GM19035 (cell line): ENCODE measurements around the gene HCN4.
"Not testable (repeated sequence)": the region's sequence is repeated elsewhere in the genome, so short reads cannot be mapped to it uniquely, and the experiment has no call there.

ENCODE experiments used
- ATAC-seq: cut with Tn5 transposase; IDR thresholded peaks from one replicate; pipeline ENCODE4 v1.9.1; 2021; ENCODE audit not compliant: unreplicated experiment

The HCN4 gene

DNA sequence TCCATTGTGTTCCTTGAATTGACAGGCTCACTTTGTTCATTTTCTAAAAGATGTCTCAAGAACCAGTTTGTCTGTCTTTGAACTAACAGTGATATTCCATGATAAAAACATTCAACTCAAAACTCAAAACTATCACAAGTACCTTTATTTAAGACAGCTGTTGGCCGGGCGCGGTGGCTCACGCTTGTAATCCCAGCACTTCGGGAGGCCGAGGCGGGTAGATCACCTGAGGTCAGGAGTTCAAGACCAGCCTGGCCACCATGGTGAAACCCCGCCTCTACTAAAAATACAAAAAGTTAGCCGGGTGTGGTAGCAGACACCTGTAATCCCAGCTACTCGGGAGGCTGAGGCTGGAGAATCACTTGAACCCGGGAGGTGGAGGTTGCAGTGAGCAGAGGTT lies 68.5 kb downstream of the HCN4 start:
- ATAC-seq: not testable (repeated sequence)

DNA sequence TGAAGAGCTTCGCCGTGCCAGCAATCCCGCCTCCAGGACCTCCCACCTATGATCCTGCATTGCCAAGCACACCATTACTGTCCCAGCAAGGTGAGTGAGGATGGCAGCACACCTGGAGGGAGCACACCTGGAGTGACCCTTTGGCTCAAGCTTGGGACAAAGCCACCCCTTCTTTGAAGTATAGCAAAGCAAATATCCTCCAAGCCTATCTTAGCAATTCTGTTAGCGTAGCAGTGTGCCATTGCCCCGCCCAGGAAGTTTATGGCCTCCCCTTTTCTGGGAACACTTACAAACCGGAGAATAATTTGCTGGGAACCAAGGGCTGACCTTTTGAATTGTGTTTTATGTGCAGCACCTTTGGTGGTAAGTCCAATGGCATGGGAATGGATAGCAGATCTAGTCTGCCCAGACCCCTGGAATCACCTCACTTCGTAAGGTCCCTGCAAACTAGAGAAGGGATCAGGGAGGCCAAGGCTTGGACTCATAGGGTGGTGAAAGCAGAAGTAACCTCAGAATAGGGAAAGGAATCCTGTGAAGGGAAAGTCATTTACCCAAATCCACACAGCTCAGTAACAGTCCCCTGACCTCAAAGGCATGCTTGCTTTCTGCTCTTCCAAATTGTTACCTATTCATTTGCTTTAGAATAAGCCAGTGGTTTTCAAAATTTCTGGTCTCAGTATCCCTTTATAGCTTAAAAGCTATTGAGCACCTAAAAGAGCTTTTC lies 70.1 kb downstream of the HCN4 start:
- ATAC-seq: no peak

DNA sequence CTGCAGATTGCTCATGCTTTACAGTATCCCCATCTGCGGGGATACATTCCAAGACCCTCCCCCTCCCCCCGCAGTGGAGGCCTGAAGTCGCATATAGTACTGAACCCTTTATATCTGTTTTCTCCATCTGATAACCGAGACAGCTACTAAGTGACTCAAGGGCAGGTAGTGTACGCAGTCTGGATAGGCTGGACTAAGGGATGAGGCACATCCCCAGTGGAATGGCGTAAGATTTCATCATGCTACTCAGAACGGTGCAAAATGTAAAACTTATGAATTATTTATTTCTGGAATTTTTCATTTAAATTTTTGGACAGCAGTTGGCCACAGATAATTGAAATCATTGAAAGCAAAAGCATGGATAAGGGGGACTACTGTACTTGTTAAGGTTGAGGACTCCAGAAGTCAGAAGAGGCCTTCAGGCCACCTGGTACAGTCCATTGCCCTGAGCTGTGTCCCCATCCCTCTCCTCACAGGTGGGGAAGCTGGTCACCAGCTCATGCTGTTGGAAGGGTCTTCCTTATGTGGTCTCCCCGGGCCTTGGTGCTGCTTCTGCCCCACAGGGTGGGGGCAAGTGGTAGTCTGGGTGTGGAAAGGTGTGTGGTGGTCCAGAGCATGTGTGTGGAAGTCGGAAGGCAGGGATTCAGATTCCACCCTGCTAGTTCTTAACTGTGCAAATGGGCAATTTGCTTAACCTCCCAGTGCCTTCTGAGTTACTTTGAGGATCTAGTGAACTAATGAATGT lies 72.0 kb downstream of the HCN4 start:
- ATAC-seq: no peak

DNA sequence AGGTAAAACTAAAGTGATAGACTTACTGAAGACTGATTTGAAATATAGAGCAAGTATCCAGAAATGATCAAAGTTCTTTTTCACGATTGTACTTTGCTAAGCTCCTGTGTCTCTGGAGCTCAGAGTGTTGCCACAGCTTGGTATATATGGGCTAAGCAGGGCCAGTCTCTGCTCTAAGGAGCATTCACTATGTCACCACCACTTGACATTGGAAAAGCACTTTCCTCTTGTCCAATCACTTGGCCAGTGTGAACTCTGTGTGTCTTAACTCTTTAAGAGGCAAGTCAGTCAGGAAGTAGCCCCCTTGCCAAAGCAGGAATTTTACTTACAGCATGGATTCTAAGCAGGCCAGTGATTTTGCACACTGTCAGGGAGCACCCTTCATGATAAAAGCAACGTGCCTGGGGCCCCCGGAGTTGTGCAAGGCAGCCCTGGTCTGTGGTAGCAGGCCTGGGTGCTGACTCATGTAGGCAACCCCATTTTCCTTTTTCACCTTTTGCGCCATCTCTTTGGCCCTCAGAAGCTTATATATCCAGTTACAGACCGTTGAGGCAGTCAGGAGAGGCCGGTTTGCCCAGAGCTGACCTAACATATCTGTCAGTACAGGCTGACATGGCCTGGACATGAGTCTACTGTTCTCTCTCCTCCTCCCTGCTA lies 73.0 kb downstream of the HCN4 start:
- no peak for ATAC-seq

DNA sequence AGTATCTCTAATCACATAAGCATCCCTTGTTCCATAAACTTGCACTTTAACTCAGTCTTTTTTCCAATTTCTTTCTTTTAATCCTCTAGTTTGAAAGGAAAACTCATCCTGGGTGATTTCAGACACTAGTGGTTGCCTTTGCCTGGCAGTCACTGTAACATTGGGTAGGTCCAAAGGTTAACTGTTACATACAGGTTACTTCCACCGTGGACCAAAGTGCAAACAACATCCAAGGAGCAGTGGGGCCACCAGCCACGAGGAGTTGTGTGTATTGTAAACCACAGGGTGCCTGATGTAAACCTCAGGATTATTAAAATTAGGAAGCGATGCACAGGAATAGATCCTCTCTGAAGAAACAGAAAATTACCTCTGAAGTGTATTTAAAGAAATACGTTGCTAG lies 75.0 kb downstream of the HCN4 start:
- ATAC-seq: no peak

DNA sequence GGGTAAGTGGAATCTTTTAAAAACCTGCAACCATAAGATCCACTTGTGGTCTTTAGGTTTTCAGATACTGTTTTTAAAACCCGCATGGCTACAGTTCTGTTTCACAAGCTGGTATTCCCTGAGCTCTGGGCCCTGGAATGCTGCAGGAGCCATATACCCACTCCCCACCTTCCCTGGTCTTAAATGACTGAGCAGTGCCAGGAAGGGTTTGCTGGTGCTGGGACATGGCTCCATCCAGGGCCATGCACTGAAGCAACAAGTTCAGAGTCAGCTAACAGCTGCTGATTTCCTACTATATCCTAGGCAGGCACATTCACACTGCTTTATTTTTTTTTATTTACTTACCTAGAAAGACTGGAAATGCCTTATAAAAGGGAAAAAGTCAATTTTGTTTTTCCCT lies 77.3 kb downstream of the HCN4 start:
- ATAC-seq: no peak

DNA sequence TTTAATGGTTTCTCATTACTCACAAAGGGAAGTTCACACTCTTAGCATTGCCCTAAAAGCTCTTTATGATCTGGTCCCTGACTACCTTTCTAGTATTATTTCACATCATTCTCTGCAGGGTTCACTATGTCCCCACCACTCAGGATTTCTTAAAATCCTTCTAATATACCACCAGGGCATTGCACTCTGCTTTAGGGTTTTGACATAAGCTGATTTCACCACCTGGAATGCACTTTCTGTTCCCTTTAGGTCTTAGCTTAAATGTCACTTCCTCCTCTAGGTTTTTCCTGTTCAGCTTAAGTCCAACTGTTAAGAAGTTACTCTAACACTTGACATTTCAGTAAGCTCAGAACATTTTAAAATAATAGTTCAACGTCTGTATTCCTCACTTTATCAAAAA lies 81.7 kb downstream of the HCN4 start:
- ATAC-seq: no peak

DNA sequence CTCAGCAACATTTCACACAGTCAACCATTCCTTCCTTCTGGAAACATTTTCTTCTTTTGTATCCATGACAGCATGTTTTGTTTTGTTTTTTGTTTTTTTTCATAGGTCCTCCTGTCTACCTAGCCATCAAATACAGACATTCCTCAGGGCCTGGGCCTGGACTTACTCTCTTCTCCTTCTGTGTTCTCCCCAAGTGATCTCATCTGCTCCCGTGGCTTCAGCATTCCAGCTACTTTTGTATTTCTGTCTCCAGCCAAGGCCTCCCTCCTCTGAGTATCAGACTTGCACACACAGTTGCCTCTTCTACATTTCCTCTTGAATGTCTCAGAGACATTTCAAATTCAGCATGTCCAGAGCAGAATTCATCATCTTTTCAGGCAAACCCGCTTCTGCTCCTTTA lies 82.4 kb downstream of the HCN4 start:
- no peak for ATAC-seq

DNA sequence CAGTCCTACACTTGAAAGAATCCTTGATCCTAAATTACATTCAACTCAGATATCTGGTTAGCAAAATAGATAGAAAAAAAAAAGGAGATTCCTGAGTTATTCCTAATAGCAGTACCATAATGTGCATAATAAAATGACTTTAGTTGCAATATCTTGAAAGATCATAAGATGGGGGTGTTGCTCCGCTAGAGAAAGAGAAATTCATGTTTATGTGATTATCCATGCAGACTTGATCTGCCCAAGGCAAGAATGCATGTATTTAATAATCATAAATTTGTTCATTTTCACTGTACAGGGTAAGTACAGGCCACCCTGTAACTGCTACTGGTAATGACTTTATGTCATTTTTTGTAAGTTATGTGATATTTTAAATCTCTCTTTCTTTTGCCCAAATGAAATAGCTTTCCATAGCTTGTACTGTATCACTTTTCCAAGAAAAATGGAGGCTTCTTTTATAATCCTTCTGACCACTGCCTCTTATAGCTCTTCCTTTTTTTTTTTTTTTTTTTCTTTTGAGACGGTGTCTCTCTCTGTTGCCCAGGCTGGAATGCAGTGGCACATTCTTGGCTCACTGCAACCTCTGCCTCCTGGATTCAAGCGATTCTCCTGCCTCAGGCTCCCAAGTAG lies 84.6 kb downstream of the HCN4 start:
- no peak for ATAC-seq

DNA sequence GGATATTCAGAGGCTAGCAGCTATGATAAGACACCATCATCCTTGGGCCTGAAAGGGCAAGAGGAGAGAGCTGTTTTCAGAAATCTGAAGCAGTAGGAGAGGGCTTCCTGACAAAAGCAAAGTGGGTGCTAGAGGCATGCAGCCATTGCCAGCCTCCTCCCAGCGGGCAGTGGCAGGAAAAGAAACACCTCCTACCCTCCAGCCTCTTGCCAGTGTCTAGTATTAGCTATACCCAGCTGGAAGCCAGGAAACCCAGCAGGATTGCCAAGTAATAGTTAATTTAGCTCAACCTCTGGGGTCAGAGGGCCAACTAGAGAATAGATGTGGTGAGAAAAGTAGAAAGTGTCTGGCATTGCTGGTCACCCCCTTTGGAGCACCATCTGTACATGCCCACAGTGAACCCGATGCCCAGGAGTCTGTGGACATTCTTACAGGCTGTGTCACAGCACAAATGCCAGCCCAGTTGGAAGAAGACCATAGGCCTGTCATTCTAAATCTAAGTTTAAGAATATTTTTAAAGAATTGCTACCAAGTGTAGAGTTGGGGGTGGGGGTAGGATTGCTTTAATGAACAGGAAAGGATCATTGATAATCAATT lies 85.3 kb downstream of the HCN4 start:
- no peak for ATAC-seq

DNA sequence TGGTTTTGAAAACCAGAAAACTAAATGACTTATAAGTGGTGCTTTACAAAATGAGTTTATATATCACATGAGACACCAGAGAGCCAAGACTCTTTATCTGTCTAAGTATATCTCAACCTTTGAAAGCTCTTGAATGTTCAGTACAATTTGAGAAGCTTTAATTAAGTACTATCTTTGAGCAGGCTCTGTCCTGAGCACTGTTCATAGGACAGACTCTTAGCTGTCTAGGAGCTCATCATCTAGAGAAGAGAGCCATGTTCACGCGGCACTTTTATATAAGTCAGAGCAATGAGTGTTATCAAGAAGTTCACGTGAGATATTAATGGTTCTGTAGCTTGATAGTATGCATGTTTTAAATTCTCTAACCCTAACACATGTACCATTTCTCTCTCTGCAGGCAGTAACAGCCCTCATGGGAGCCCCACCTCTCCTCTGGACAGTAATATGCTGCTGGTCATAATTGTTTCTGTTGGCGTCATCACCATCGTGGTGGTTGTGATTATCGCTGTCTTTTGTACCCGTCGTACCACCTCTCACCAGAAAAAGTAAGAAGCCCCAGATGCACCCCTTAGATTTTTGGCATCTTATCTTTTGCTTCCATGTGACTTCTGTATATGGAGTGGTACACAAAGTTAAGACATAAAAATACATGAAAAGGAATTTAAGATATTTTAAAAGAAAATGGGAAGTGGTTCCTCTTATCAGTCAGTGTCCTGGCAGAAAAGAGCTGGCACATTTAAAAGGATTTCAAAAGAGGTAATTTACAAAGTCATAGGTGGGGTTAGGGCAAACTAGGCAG lies 86.0 kb downstream of the HCN4 start:
- no peak for ATAC-seq

DNA sequence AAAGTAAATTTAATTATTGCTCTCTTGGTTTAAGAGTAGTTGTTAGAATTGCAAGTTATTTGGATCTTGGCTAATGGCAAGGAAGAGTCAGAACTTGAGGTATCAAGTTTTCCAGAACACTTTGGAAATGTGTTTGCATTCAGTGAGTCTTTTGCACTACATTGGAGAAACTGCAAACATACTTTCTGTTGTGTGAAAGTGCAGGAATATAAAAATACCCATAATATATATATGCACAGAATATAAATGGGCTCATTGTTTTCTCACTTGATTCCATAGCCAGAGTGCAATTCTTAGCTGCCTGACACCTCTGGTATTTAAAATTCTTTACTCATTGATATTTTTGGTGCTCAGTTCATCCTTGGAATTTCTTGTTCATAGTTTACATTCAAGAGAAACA lies 92.9 kb downstream of the HCN4 start:
- ATAC-seq: no peak

DNA sequence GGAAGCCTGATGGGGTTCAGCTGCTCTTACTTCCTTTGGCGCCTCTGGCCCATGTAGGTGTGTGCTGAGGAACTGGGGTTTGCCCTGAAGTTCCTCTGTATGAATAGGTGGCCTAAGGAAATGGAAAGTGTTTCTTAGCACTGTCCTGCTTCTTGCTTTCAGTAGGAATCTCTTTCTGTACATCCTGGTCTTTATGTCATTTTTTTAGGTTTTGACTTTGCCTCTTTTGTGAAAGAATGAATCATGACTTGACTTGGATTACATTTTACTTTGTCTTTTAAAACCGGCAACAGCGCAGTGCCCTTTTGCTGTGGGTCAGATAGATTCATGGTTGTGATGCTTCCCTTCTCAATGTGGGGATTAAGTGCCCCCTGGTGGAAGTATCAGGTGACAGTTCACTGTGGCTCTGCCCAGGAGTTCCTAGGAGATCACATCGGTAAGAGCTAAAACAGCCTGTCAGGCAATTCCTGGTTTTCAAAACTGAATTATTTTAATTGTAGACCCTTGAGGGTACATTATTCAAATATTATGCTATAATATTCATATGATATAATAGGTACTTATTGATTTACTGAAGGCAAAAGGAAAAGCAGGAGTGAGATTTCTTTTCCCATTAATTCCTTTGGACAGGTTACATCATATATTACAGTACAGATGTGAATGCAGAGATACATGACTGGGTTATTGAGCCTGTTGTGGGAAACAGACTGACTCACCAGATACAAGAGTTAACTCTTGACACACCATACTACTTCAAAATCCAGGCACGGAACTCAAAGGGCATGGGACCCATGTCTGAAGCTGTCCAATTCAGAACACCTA lies 95.4 kb downstream of the HCN4 start:
- no peak for ATAC-seq

DNA sequence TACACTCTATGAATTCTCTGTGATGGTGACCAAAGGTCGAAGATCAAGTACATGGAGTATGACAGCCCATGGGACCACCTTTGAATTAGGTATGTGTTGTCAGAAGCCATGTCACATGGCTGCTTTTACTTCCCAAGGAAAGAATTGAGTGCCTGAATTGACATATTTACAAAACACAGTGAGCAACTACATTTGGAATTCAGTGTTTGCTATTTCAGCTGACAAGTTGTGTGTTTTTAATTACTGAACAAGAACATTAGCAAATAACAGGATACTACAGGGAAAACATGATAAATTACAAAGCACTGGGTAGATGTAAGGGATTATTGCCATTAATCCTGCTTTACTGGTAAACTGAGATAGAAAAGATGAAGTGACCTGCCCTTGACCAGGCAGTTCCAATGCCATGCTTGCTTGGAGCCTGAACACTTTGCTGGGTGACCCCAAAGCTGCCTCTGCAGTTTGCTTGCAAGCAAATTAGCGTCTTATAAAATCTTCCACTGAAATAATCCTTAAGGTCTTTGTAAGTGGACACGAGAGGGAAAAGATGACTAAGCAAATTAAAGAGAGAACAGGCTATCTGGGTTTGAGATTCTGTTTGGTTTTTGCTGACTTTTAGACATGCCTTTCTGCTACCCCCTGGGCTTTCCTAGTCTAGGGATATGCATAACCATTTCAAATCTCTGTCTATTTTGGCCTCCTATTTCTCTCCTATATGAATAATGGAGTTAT lies 98.2 kb downstream of the HCN4 start:
- ATAC-seq: no peak
